Activated CD4-positive, alpha-beta T cell treated with anti-CD3 and anti-CD28 coated beads, Interleukin-2, Interleukin-6, amounts not matched to agents 100 ng/mL and 50 ng/mL, durations not matched to agents 16 hours and 8 hours (primary cell): ENCODE data around the gene UNC5B.
"Not testable (repeated sequence)": the region's sequence is repeated elsewhere in the genome, so short reads cannot be mapped to it uniquely, and the experiment has no call there.

Source experiments
- DNase-seq: peaks from one replicate; pipeline ENCODE4 v3.0.0-alpha.2; 2020

The UNC5B gene

GRCh38 chr10:71269301-71270288 lies 57.2 kb downstream of the UNC5B start:
- no peak for DNase-seq

GRCh38 chr10:71270301-71271220 lies 58.2 kb downstream of the UNC5B start:
- peak; percentile 56 for DNase-seq

- no peak for DNase-seq
Measured at GRCh38 chr10:71271662-71272055, 59.3 kb downstream of the UNC5B start.

GRCh38 chr10:71272056-71272771 lies 59.8 kb downstream of the UNC5B start:
- no peak for DNase-seq

GRCh38 chr10:71272974-71273373 lies 60.6 kb downstream of the UNC5B start:
- DNase-seq, result not testable (repeated sequence)

- no peak for DNase-seq
Measured at GRCh38 chr10:71273506-71273905, 61.1 kb downstream of the UNC5B start.

- DNase-seq, result no peak
Measured at GRCh38 chr10:71274901-71275796, 62.8 kb downstream of the UNC5B start.

GRCh38 chr10:71276873-71277272 lies 64.5 kb downstream of the UNC5B start:
- DNase-seq, result no peak

- no peak for DNase-seq
Measured at GRCh38 chr10:71277914-71278665, 65.7 kb downstream of the UNC5B start.

GRCh38 chr10:71278691-71279588 lies 66.6 kb downstream of the UNC5B start:
- DNase-seq, result no peak

GRCh38 chr10:71279590-71280170 lies 67.3 kb downstream of the UNC5B start:
- DNase-seq, result no peak

- no peak for DNase-seq
Measured at GRCh38 chr10:71280216-71280615, 67.8 kb downstream of the UNC5B start.

- DNase-seq, result no peak
Measured at GRCh38 chr10:71280825-71281224, 68.5 kb downstream of the UNC5B start.

- DNase-seq, result no peak
Measured at GRCh38 chr10:71281646-71282322, 69.4 kb downstream of the UNC5B start.

GRCh38 chr10:71282323-71282680 lies 69.9 kb downstream of the UNC5B start:
- no peak for DNase-seq

- DNase-seq, result no peak
Measured at GRCh38 chr10:71283410-71283809, 71.0 kb downstream of the UNC5B start.

GRCh38 chr10:71283876-71284275 lies 71.5 kb downstream of the UNC5B start:
- DNase-seq, result no peak

GRCh38 chr10:71284544-71285179 lies 72.3 kb downstream of the UNC5B start:
- DNase-seq, result no peak

- DNase-seq, result peak; percentile 33
Measured at GRCh38 chr10:71285180-71285545, 72.8 kb downstream of the UNC5B start.
